Activated T-helper 2 cell treated with anti-CD3 and anti-CD28 coated beads, Interferon-gamma antibody, Interleukin-2, Interleukin-4, amounts not matched to agents 10 μg/mL and 5 μg/mL and 100 μg/mL, durations not matched to agents 14 hours and 24 hours and 36 hours (primary cell): ENCODE results near the gene CEACAM3. TPM values are rescaled to one million over a fixed set of nuclear protein-coding genes. Genes with fewer than 3 reads are reported as not detected.
"Not testable (repeated sequence)": the region's sequence is repeated elsewhere in the genome, so short reads cannot be mapped to it uniquely, and the experiment has no call there.

Source experiments
- DNase-seq: peaks from one replicate; pipeline ENCODE4 v3.0.0; 2021; ENCODE audit warnings: low spot score
- H3K27ac Mint-ChIP-seq: one replicate; pipeline ENCODE4 v1.8.0; 2021; ENCODE audit warnings: mixed read lengths
- H3K27me3 Mint-ChIP-seq: one replicate; pipeline ENCODE4 v1.8.0; 2021; ENCODE audit warnings: low read depth, mixed read lengths
- H3K36me3 Mint-ChIP-seq: one replicate; pipeline ENCODE4 v1.8.0; 2021; ENCODE audit warnings: low read depth, mixed read lengths
- H3K4me1 Mint-ChIP-seq: one replicate; pipeline ENCODE4 v1.8.0; 2021; ENCODE audit warnings: low read depth, mixed read lengths
- H3K4me3 Mint-ChIP-seq: one replicate; pipeline ENCODE4 v1.8.0; 2021; ENCODE audit warnings: low read depth, mild to moderate bottlenecking, moderate library complexity, mixed read lengths
- H3K9me3 Mint-ChIP-seq: one replicate; pipeline ENCODE4 v1.8.0; 2021; ENCODE audit warnings: mixed read lengths
- intact Hi-C: fragments of 100-400 bp; cut with micrococcal nuclease; formaldehyde crosslinking; loops from one replicate; pipeline ENCODE4 v1.15.1; 2023
- total RNA-seq: library from RNA; stranded (reverse); gene quantifications from 2 replicates; pipeline ENCODE4 v1.2.3, GENCODE V29; 2022

Gene CEACAM3
- total RNA-seq = not detected in 2 replicates

DNA sequence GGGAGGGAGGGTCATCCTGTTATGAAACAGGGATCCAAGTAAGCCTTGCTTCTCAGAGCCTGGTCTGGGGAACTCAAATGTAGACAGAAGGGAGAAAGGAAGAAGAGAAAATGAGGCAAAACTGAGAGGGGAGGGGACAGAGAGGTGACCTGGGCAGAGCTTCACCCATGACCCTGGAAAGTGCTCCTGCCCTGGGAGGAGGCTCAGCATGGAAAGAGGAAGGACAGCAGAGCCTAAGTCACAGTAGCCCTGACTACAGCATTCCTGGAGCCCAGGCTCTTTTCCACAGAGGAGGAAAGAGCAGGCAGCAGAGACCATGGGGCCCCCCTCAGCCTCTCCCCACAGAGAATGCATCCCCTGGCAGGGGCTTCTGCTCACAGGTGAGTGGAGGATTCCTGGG lies at the start of gene CEACAM3:
Gene CEACAM3, plus strand, starts transcription at position 226 of the 400 bp plus-strand sequence. Its CDS starts 91 bp downstream, at position 317.
- intact Hi-C loops = no loop called here
- Mint-ChIP-seq H3K4me1 (peaks cover 2% of the 10 kb centered on the region), H3K27ac (no peak within 1 kb of the TSS), H3K27me3 (peaks cover 34% of the 10 kb centered on the region), H3K9me3 (no peaks in the 10 kb centered on the region), H3K36me3 (no peaks in the 10 kb centered on the region), H3K4me3 (no peak within 1 kb of the TSS)
- DNase-seq = no peak

DNA sequence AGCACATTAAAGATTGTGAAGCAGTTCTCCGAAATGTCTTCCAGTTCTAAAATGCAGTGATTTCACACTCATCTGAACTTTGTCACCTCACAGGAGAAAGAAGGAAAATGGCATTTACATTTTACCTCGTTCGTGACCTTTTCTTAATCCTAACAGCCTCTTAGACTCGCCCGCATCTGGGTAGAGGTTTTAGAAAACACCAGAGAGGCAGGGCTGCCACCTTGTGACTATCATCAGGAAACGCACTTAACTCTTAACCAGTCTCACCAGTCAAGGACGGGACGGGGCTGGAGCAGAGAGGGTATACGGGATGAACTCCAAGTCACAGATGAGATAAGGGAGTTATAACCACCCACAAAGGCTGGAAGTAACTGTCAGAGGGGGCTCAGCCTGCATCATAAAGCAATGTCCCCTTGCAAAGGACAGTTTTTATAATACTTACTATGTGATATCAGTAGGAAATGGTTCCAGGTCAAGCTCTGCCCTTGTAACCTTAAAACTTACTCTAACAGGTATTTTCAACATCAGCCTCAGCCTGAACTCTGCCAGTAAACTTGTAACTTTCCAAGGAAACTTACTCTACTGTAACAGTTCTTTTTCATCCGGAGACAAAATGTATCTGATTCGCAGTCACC lies 49.7 kb upstream of the CEACAM3 start:
- DNase-seq = peak; percentile 20
- intact Hi-C loops = loop anchor here (1.0 to 5.0 kb wide), 2 partner anchors 39 to 104 kb away; no protein-coding TSS in a partner anchor

DNA sequence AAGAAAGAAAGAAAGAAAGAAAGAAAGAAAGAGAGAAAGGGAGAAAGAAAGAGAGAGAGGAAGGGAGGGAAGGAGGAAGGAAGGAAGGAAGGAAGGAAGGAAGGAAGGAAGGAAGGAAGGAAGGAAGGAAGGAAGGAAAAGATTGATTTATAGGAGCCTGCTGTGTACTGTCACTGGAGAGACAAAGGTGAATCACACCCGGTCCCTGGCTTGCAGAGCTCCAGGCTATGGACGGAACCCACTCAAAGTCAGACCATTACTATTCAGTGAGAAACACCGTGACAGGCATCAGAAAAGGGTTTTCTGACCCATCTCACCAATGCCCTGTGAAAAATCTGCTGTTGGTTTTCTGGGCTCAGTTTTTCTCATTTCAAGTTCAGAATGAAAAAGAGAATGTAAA lies 48.4 kb upstream of the CEACAM3 start:
- DNase-seq = no peak
- no peaks in the 10 kb centered on the region for H3K9me3 Mint-ChIP-seq
- peaks cover 6% of the 10 kb centered on the region for H3K4me1 Mint-ChIP-seq
- H3K27me3 Mint-ChIP-seq = peaks cover 64% of the 10 kb centered on the region
- no peaks in the 10 kb centered on the region for H3K36me3 Mint-ChIP-seq
- H3K27ac Mint-ChIP-seq = no peak overlapping the region
- no peak overlapping the region for H3K4me3 Mint-ChIP-seq
- intact Hi-C loops = loop anchor here (5.0 kb wide), 1 partner anchor 106 kb away; no protein-coding TSS in a partner anchor

More for the DNA sequence above, 49.7 kb upstream of the CEACAM3 start:
- no peak overlapping the region for H3K4me3 Mint-ChIP-seq
- peaks cover 6% of the 10 kb centered on the region for H3K4me1 Mint-ChIP-seq
- peaks cover 62% of the 10 kb centered on the region for H3K27me3 Mint-ChIP-seq
- no peaks in the 10 kb centered on the region for H3K36me3 Mint-ChIP-seq
- H3K27ac Mint-ChIP-seq = no peak overlapping the region
- H3K9me3 Mint-ChIP-seq = no peaks in the 10 kb centered on the region

DNA sequence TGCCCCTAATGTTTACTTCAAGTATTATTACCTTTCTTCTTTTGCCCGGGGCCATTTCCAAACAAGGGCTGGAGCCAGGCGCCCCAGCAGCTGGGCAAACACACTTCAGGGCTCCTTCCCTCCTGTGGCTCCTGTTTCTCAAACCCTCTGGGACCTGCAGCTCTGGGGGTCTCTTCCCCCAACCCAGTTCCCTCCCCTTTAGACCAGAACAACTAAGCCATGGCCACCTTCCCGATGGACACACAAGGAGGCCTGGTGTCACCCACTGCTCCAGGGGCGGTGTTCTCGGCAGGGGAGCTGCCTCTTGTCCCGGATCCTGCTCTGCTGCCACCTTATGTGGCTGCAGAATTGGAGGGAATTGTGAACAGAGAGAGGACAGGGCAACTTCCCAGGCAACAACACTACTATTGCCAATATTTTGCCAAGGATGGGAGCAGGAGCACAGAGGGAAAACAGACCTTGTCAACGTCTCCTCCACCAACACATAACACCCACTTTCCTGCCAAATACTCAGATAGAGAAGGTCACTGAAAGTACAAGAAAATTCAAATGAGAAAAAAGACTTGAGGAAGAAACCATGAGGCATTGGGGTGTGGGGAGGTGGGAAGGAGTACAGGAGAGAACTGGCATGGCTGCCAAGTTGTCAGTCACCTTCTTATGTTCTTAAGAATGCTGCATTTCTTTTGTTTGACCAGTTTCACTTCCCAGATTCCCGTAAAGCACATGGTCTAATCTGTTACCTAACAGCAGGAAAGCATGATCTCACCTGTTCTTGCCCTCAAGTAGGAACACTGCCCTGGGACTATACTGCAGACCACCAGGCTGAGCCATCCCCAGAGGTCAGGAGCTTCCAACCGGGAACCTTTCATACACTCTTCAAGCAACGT lies 45.9 kb upstream of the CEACAM3 start:
- intact Hi-C loops, H3K27ac Mint-ChIP-seq, DNase-seq, H3K4me3 Mint-ChIP-seq, H3K36me3 Mint-ChIP-seq, H3K9me3 Mint-ChIP-seq, H3K4me1 Mint-ChIP-seq: not testable (repeated sequence)
- H3K27me3 Mint-ChIP-seq = peaks cover 50% of the 10 kb centered on the region

DNA sequence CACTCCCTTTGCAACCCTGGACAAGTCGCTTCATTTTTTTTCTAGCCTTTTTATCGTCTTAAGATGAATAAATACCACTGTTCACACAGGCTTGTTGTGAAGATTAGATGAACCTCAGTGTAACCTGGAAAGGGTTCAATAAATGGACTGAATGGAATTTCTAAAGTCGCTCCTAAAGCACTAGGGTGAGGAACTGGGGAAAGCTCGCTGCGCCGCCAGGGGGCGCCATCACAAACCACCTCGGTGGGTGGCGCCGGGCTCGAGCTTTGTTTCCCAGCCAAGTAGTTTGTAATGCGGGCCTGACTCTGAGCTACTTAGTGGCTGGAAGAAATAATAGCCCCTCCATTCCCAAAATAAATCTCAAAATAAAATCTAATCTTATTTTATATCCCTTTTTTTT lies 43.2 kb upstream of the CEACAM3 start:
- H3K4me3 Mint-ChIP-seq = no peak overlapping the region
- intact Hi-C loops = loop anchor here (1.0 kb wide), 1 partner anchor 32 kb away; no protein-coding TSS in a partner anchor
- peaks cover 5% of the 10 kb centered on the region for H3K4me1 Mint-ChIP-seq
- no peak overlapping the region for H3K27ac Mint-ChIP-seq
- H3K9me3 Mint-ChIP-seq = no peaks in the 10 kb centered on the region
- no peaks in the 10 kb centered on the region for H3K36me3 Mint-ChIP-seq
- peak; percentile 52 for DNase-seq
- H3K27me3 Mint-ChIP-seq = peaks cover 40% of the 10 kb centered on the region

GRCh38 chr19:41753936-41754529 lies 42.4 kb upstream of the CEACAM3 start:
- Mint-ChIP-seq H3K27me3 (peaks cover 37% of the 10 kb centered on the region), H3K9me3 (no peaks in the 10 kb centered on the region), H3K4me3 (no peak overlapping the region), H3K4me1 (peaks cover 5% of the 10 kb centered on the region), H3K27ac (no peak overlapping the region), H3K36me3 (no peaks in the 10 kb centered on the region)
- intact Hi-C loops = loop anchor here (1.0 kb wide), 1 partner anchor 31 kb away; no protein-coding TSS in a partner anchor
- peak; percentile 48 for DNase-seq

DNA sequence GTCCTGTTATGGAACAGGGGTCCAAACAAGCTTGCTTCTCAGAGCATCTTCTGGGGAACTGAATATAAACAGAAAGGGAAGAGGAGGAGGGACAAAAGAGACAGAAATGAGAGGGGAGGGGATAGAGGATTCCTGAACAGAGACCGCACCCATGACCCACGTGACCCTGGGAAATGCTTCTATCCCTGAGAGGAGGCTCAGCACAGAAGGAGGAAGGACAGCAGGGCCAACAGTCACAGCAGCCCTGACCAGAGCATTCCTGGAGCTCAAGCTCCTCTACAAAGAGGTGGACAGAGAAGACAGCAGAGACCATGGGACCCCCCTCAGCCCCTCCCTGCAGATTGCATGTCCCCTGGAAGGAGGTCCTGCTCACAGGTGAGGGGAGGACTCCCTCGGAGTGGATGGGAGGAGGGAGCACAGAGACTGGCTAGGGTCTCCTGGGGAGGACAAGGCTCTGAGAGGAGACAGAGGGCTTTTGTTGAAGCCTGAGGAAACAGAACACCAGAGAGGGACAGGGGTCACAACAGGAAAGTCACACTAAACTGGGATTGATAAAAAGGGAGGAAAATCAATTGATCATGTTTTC lies 41.0 kb upstream of the CEACAM3 start, which contains the start of gene CEACAM6:
Gene CEACAM6, plus strand, starts transcription at position 203 of the 586 bp plus-strand sequence. Its CDS starts 109 bp downstream, at position 312.
- no peaks in the 10 kb centered on the region for H3K9me3 Mint-ChIP-seq
- peaks cover 49% of the 10 kb centered on the region for H3K27me3 Mint-ChIP-seq
- no peak for DNase-seq
- H3K4me3 Mint-ChIP-seq = no peak within 1 kb of the TSS
- peaks cover 5% of the 10 kb centered on the region for H3K4me1 Mint-ChIP-seq
- H3K36me3 Mint-ChIP-seq = no peaks in the 10 kb centered on the region
- intact Hi-C loops = no loop called here
- no peak within 1 kb of the TSS for H3K27ac Mint-ChIP-seq

DNA sequence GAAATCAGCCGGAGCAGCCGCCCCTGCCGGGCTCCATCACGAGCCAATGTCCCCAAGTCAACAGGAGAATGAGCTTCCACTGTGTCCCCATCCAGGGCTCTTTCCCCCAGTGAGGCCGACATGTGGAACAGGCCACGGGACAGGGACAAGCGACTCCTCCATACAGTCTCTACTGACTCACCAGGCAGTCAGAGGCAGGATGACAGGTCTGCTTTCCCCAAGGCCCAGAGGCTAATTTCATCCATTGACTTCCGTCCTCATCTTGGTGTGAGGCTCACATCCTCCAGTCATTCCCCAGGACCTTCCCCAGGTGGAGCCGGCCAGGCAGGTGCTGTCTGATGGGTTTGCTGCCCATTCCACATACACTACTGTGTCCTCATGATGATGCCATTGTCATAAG lies 37.5 kb upstream of the CEACAM3 start:
- peaks cover 37% of the 10 kb centered on the region for H3K27me3 Mint-ChIP-seq
- no peak overlapping the region for H3K27ac Mint-ChIP-seq
- H3K4me1 Mint-ChIP-seq = peaks cover under 1% of the 10 kb centered on the region
- no peak overlapping the region for H3K4me3 Mint-ChIP-seq
- intact Hi-C loops = no loop called here
- no peaks in the 10 kb centered on the region for H3K9me3 Mint-ChIP-seq
- H3K36me3 Mint-ChIP-seq = no peaks in the 10 kb centered on the region
- DNase-seq = no peak

GRCh38 chr19:41767115-41767514 lies 29.3 kb upstream of the CEACAM3 start:
- no peak overlapping the region for H3K27ac Mint-ChIP-seq
- no peak for DNase-seq
- H3K36me3 Mint-ChIP-seq = no peaks in the 10 kb centered on the region
- intact Hi-C loops = no loop called here
- H3K27me3 Mint-ChIP-seq = peaks cover 32% of the 10 kb centered on the region
- H3K4me1 Mint-ChIP-seq = no peaks in the 10 kb centered on the region
- no peaks in the 10 kb centered on the region for H3K9me3 Mint-ChIP-seq
- no peak overlapping the region for H3K4me3 Mint-ChIP-seq

DNA sequence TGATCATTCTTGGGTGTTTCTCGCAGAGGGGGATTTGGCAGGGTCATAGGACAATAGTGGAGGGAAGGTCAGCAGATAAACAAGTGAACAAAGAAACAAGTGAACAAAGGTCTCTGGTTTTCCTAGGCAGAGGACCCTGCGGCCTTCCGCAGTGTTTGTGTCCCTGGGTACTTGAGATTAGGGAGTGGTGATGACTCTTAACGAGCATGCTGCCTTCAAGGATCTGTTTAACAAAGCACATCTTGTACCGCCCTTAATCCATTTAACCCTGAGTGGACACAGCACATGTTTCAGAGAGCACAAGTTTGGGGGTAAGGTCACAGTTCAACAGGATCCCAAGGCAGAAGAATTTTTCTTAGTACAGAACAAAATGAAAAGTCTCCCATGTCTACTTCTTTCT lies 28.3 kb upstream of the CEACAM3 start:
- H3K27ac Mint-ChIP-seq, H3K9me3 Mint-ChIP-seq, DNase-seq, H3K4me3 Mint-ChIP-seq, H3K36me3 Mint-ChIP-seq, H3K4me1 Mint-ChIP-seq, intact Hi-C loops: not testable (repeated sequence)
- peaks cover 38% of the 10 kb centered on the region for H3K27me3 Mint-ChIP-seq

DNA sequence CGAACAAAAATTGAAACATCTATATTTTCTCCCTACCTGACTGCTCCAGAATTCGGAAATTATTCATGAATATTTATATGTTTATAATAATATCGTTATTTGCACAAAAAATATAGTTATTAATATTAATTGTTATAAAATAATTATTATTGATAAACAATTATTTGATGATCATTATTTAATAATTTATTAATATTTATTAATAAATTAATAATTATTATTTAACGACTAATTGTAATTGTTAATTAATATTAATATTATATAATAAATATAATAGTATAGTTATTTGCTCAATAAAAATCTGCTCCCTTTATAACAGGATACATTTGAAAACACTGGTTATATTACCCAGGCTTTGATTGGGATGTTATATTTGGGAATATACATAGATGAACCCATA lies 26.8 kb upstream of the CEACAM3 start:
- Mint-ChIP-seq H3K27me3 (peaks cover 48% of the 10 kb centered on the region), H3K27ac (no peak overlapping the region), H3K36me3 (no peaks in the 10 kb centered on the region), H3K4me3 (no peak overlapping the region), H3K9me3 (no peaks in the 10 kb centered on the region), H3K4me1 (peaks cover 16% of the 10 kb centered on the region)
- DNase-seq = no peak
- intact Hi-C loops = no loop called here

DNA sequence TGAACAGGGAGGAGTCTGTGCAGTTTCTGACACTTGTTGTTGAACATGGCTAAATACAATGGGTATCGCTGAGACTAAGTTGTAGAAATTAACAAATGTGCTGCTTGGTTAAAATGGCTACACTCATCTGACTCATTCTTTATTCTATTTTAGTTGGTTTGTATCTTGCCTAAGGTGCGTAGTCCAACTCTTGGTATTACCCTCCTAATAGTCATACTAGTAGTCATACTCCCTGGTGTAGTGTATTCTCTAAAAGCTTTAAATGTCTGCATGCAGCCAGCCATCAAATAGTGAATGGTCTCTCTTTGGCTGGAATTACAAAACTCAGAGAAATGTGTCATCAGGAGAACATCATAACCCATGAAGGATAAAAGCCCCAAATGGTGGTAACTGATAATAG lies 25.0 kb upstream of the CEACAM3 start:
- Mint-ChIP-seq H3K9me3 (no peaks in the 10 kb centered on the region), H3K4me3 (no peak overlapping the region), H3K27me3 (peaks cover 49% of the 10 kb centered on the region), H3K27ac (no peak overlapping the region), H3K36me3 (no peaks in the 10 kb centered on the region), H3K4me1 (peaks cover 20% of the 10 kb centered on the region)
- no peak for DNase-seq
- intact Hi-C loops = no loop called here
